Measurements from ENCODE around the gene SYNDIG1.

The SYNDIG1 gene

GRCh38 chr20:24583169-24583792 lies 113.9 kb downstream of the SYNDIG1 start:
- no peak for DNase-seq (ENCODE audit: low read depth, low spot score)

GRCh38 chr20:24584078-24584477 lies 114.6 kb downstream of the SYNDIG1 start:
- DNase-seq (ENCODE audit: low read depth, low spot score) = no peak

- peak; percentile 43 for DNase-seq (ENCODE audit: low read depth, low spot score)
These were observed 115.3 kb downstream of the SYNDIG1 start for GRCh38 chr20:24584538-24585356.

GRCh38 chr20:24585796-24586522 lies 116.5 kb downstream of the SYNDIG1 start:
- DNase-seq (ENCODE audit: low read depth, low spot score) = no peak

GRCh38 chr20:24586523-24586840 lies 117.1 kb downstream of the SYNDIG1 start:
- no peak for DNase-seq (ENCODE audit: low read depth, low spot score)

GRCh38 chr20:24587384-24588046 lies 118.1 kb downstream of the SYNDIG1 start:
- DNase-seq (ENCODE audit: low read depth, low spot score) = no peak

GRCh38 chr20:24588047-24588635 lies 118.7 kb downstream of the SYNDIG1 start:
- DNase-seq (ENCODE audit: low read depth, low spot score) = no peak

- no peak for DNase-seq (ENCODE audit: low read depth, low spot score)
These were observed 119.4 kb downstream of the SYNDIG1 start for GRCh38 chr20:24588725-24589340.

- no peak for DNase-seq (ENCODE audit: low read depth, low spot score)
These were observed 120.0 kb downstream of the SYNDIG1 start for GRCh38 chr20:24589381-24589780.

- no peak for DNase-seq (ENCODE audit: low read depth, low spot score)
These were observed 120.4 kb downstream of the SYNDIG1 start for GRCh38 chr20:24589815-24590177.

- no peak for DNase-seq (ENCODE audit: low read depth, low spot score)
These were observed 121.0 kb downstream of the SYNDIG1 start for GRCh38 chr20:24590178-24590982.

- DNase-seq (ENCODE audit: low read depth, low spot score) = no peak
These were observed 127.6 kb downstream of the SYNDIG1 start for GRCh38 chr20:24597051-24597450.

- no peak for DNase-seq (ENCODE audit: low read depth, low spot score)
These were observed 128.9 kb downstream of the SYNDIG1 start for GRCh38 chr20:24598346-24598745.

- no peak for DNase-seq (ENCODE audit: low read depth, low spot score)
These were observed 129.6 kb downstream of the SYNDIG1 start for GRCh38 chr20:24598996-24599395.

GRCh38 chr20:24600012-24600411 lies 130.6 kb downstream of the SYNDIG1 start:
- no peak for DNase-seq (ENCODE audit: low read depth, low spot score)

- DNase-seq (ENCODE audit: low read depth, low spot score) = no peak
These were observed 134.0 kb downstream of the SYNDIG1 start for GRCh38 chr20:24603454-24603853.

- DNase-seq (ENCODE audit: low read depth, low spot score) = no peak
These were observed 135.7 kb downstream of the SYNDIG1 start for GRCh38 chr20:24604966-24605665.

GRCh38 chr20:24605937-24606455 lies 136.6 kb downstream of the SYNDIG1 start:
- no peak for DNase-seq (ENCODE audit: low read depth, low spot score)

GRCh38 chr20:24607402-24607801 lies 138.0 kb downstream of the SYNDIG1 start:
- no peak for DNase-seq (ENCODE audit: low read depth, low spot score)
